HCT116 (cell line): ENCODE measurements around the gene DCLRE1B.

Experiments used
- EGR1 ChIP-seq: IDR thresholded peaks from 2 replicates; pipeline ENCODE4 v1.6.1; 2012; ENCODE audit warnings: low read depth
- EZH2 ChIP-seq: fragments of 200-600 bp; sonication (generic); IDR thresholded peaks from 2 replicates; pipeline ENCODE4 v1.6.1; 2017; ENCODE audit warnings: antibody characterized with exemption, mixed run types
- EZH2phosphoT487 ChIP-seq: fragments of 200-600 bp; IDR thresholded peaks from 2 replicates; pipeline ENCODE4 v1.6.1; 2018; ENCODE audit warnings: antibody characterized with exemption, borderline replicate concordance
- JUND ChIP-seq: IDR thresholded peaks from 2 replicates; pipeline ENCODE4 v1.6.1; 2012
- POLR2A ChIP-seq: IDR thresholded peaks from 2 replicates; pipeline ENCODE4 v1.7.0; 2011; ENCODE audit warnings: borderline replicate concordance; ENCODE audit not compliant: insufficient read depth, insufficient read length; ENCODE audit errors: extremely low read depth
- POLR2AphosphoS5 ChIP-seq: IDR thresholded peaks from 2 replicates; pipeline ENCODE4 v1.6.1; 2011; ENCODE audit warnings: mild to moderate bottlenecking, low read depth, low read length, moderate library complexity
- SIN3A ChIP-seq: IDR thresholded peaks from 2 replicates; pipeline ENCODE4 v1.6.1; 2012; ENCODE audit warnings: low read depth
- SP1 ChIP-seq: IDR thresholded peaks from 2 replicates; pipeline ENCODE4 v1.6.1; 2012; ENCODE audit warnings: low read depth
- SRF ChIP-seq: IDR thresholded peaks from 2 replicates; pipeline ENCODE4 v1.6.1; 2012; ENCODE audit warnings: low read depth
- TF ChIP-seq, protein P1 (sequence below), 3 experiments: fragments of 200-600 bp in 1 of 3; sonication (generic) in 1 of 3; IDR thresholded peaks in 2 of 3; conservative IDR thresholded peaks in 1 of 3; 2 replicates each; pipeline ENCODE4 v1.5.1; 2012 to 2017; ENCODE audit warnings: low read depth in 2 of 3, low read length in 2 of 3, antibody characterized with exemption in 1 of 3, borderline replicate concordance in 1 of 3, control low read depth in 1 of 3, mild to moderate bottlenecking in 1 of 3, mixed read lengths in 1 of 3, mixed run types in 1 of 3, moderate library complexity in 1 of 3; ENCODE audit not compliant: insufficient read depth in 1 of 3
- TF ChIP-seq, protein P2 (sequence below): IDR thresholded peaks from 2 replicates; pipeline ENCODE4 v1.6.1; 2011; ENCODE audit warnings: mild to moderate bottlenecking, low read length, moderate library complexity; ENCODE audit not compliant: insufficient replicate concordance; ENCODE audit errors: extremely low read depth
- TF ChIP-seq, protein P3 (sequence below): IDR thresholded peaks from 2 replicates; pipeline ENCODE4 v1.6.1; 2012; ENCODE audit warnings: low read depth
- TF ChIP-seq, protein P4 (sequence below): IDR thresholded peaks from 2 replicates; pipeline ENCODE4 v1.6.1; 2012

DNA sequence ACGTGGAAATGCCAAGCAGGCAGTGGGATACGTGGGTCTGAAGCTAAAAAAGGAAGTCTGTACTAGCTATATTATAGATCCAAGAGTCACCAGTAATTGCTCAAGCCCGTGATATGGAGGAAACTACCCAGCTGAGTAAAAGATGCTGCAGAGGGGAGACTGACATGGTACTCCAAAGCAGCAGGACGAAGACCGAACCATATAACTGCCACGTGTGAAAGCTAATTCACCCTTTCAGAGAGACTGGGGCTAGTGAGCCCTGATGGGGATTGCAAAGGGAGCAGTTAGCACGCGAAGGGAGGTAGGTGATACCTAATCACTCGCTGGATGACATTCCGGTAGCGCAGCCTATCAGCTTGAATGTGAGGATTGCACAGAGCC, 843 bp upstream of the DCLRE1B start:
- no peak for TF ChIP-seq EZH2
- TF ChIP-seq, protein P1, sequence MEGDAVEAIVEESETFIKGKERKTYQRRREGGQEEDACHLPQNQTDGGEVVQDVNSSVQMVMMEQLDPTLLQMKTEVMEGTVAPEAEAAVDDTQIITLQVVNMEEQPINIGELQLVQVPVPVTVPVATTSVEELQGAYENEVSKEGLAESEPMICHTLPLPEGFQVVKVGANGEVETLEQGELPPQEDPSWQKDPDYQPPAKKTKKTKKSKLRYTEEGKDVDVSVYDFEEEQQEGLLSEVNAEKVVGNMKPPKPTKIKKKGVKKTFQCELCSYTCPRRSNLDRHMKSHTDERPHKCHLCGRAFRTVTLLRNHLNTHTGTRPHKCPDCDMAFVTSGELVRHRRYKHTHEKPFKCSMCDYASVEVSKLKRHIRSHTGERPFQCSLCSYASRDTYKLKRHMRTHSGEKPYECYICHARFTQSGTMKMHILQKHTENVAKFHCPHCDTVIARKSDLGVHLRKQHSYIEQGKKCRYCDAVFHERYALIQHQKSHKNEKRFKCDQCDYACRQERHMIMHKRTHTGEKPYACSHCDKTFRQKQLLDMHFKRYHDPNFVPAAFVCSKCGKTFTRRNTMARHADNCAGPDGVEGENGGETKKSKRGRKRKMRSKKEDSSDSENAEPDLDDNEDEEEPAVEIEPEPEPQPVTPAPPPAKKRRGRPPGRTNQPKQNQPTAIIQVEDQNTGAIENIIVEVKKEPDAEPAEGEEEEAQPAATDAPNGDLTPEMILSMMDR (IDR thresholded peaks at IDR 0.05 in 2 of 3, conservative IDR thresholded peaks at IDR 0.05 in 1 of 3; ENCODE audit: borderline replicate concordance in 1 of 3, insufficient read depth in 1 of 3, low read depth in 2 of 3, low read length in 2 of 3) = no peak
- no peak for TF ChIP-seq EGR1
- no peak for TF ChIP-seq SRF
- no peak for TF ChIP-seq POLR2AphosphoS5
- TF ChIP-seq, protein P2, sequence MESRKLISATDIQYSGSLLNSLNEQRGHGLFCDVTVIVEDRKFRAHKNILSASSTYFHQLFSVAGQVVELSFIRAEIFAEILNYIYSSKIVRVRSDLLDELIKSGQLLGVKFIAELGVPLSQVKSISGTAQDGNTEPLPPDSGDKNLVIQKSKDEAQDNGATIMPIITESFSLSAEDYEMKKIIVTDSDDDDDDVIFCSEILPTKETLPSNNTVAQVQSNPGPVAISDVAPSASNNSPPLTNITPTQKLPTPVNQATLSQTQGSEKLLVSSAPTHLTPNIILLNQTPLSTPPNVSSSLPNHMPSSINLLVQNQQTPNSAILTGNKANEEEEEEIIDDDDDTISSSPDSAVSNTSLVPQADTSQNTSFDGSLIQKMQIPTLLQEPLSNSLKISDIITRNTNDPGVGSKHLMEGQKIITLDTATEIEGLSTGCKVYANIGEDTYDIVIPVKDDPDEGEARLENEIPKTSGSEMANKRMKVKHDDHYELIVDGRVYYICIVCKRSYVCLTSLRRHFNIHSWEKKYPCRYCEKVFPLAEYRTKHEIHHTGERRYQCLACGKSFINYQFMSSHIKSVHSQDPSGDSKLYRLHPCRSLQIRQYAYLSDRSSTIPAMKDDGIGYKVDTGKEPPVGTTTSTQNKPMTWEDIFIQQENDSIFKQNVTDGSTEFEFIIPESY = no peak
- TF ChIP-seq EZH2phosphoT487 = no peak
- TF ChIP-seq, protein P3, sequence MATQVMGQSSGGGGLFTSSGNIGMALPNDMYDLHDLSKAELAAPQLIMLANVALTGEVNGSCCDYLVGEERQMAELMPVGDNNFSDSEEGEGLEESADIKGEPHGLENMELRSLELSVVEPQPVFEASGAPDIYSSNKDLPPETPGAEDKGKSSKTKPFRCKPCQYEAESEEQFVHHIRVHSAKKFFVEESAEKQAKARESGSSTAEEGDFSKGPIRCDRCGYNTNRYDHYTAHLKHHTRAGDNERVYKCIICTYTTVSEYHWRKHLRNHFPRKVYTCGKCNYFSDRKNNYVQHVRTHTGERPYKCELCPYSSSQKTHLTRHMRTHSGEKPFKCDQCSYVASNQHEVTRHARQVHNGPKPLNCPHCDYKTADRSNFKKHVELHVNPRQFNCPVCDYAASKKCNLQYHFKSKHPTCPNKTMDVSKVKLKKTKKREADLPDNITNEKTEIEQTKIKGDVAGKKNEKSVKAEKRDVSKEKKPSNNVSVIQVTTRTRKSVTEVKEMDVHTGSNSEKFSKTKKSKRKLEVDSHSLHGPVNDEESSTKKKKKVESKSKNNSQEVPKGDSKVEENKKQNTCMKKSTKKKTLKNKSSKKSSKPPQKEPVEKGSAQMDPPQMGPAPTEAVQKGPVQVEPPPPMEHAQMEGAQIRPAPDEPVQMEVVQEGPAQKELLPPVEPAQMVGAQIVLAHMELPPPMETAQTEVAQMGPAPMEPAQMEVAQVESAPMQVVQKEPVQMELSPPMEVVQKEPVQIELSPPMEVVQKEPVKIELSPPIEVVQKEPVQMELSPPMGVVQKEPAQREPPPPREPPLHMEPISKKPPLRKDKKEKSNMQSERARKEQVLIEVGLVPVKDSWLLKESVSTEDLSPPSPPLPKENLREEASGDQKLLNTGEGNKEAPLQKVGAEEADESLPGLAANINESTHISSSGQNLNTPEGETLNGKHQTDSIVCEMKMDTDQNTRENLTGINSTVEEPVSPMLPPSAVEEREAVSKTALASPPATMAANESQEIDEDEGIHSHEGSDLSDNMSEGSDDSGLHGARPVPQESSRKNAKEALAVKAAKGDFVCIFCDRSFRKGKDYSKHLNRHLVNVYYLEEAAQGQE = no peak
- TF ChIP-seq, protein P4, sequence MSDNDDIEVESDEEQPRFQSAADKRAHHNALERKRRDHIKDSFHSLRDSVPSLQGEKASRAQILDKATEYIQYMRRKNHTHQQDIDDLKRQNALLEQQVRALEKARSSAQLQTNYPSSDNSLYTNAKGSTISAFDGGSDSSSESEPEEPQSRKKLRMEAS = no peak
- no peak for TF ChIP-seq SIN3A
- no peak for TF ChIP-seq POLR2A
- no peak for TF ChIP-seq JUND
- TF ChIP-seq SP1 = no peak
